SK-N-MC (cell line): ENCODE results near the gene PCDHB1.
"Not testable (repeated sequence)": the region's sequence is repeated elsewhere in the genome, so short reads cannot be mapped to it uniquely, and the experiment has no call there.

Experiments used
- DNase-seq: peaks from one replicate; pipeline ENCODE4 v3.0.0-alpha.2; 2011; ENCODE audit warnings: low read depth, low spot score
- H3K27ac ChIP-seq: fragments of 200-600 bp; sonication (generic); 2 replicates; pipeline ENCODE4 v1.5.1; 2016; ENCODE audit warnings: mixed run types
- H3K36me3 ChIP-seq: fragments of 200-600 bp; sonication (generic); 2 replicates; pipeline ENCODE4 v1.6.1; 2017; ENCODE audit warnings: antibody characterized with exemption, low read length, mixed read lengths; ENCODE audit not compliant: insufficient read depth
- H3K4me3 ChIP-seq: fragments of 200-600 bp; sonication (generic); 2 replicates; pipeline ENCODE4 v1.5.1; 2016
- H3K9ac ChIP-seq: fragments of 200-600 bp; sonication (generic); 2 replicates; pipeline ENCODE4 v1.8.0; 2017; ENCODE audit warnings: mixed run types, mixed read lengths; ENCODE audit not compliant: insufficient read length
- H3K9me3 ChIP-seq: fragments of 200-600 bp; sonication (generic); 2 replicates; pipeline ENCODE4 v1.6.1; 2017; ENCODE audit warnings: low read depth, mild to moderate bottlenecking, antibody characterized with exemption, low read length, moderate library complexity, mixed read lengths
- EZH2 ChIP-seq: fragments of 200-600 bp; sonication (generic); IDR thresholded peaks from one replicate; pipeline ENCODE4 v1.6.1; 2017; ENCODE audit warnings: antibody characterized with exemption
- FOXP2 ChIP-seq: optimal IDR thresholded peaks from 2 replicates; pipeline ENCODE3; 2011; ENCODE audit warnings: mild to moderate bottlenecking, moderate library complexity; ENCODE audit not compliant: insufficient read depth; ENCODE audit errors: extremely low read length, control extremely low read depth
- POLR2AphosphoS5 ChIP-seq: IDR thresholded peaks from 2 replicates; pipeline ENCODE4 v1.6.1; 2012; ENCODE audit warnings: mild to moderate bottlenecking, low read depth, low read length, borderline replicate concordance

The PCDHB1 gene

DNA sequence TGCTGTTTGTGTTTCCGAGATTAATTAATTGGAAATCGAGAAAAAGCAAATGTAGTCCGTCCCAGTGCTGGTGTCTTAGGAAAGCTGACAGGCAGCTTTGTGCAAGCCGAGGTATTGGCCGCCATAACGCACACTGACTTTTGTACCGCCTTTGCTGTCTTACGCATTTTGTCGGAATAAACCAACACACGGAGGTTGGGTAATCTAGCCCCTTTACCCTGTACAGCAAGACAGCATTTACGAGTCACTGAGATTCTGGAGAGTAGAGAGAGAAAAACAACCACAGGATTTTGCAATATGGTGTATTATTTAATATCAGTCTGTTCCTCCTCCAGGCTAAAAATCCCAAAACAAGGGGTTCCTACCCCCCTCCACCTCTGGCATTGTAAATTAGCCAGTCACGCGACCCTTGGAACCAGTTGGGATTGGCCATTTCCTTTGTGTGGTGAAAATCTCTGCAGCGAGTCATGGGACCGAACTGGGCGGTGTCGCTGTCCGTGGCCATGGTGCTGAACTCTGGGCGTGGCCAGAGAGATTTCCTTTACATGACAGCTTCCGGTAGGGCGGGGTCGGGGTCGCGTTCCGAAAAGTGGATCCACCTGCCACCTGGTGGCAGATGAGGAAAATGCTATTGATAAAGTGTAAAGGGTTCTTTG lies 10.3 kb upstream of the PCDHB1 start:
- no peaks in the 10 kb centered on the region for H3K36me3 ChIP-seq
- peak; percentile 96 for DNase-seq
- H3K9ac ChIP-seq: peak overlapping the region; percentile 86
- no peaks in the 10 kb centered on the region for H3K9me3 ChIP-seq
- TF ChIP-seq POLR2AphosphoS5: peak; percentile 74
- TF ChIP-seq FOXP2: no peak
- no peak for TF ChIP-seq EZH2
- peak overlapping the region; percentile 90 for H3K27ac ChIP-seq
- peak overlapping the region; percentile 87 for H3K4me3 ChIP-seq

DNA sequence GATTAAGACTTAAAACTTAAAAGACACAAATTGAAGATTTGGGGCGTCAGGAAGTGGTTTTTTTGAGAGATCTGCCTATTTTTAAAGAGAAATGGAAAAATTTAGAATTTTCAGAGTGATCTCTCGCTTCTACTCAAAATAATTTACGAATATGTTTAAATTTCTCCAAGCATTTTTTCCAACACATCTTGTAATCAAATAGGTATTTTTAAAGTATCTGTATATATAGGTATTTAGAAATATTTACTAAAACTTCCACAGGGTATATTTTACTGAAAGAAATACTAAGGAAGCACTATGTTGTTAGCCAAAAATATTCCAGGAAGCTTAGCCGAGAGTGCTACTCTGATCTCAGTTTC lies 9.8 kb upstream of the PCDHB1 start:
- no peak for DNase-seq
- H3K27ac ChIP-seq: no peak overlapping the region
- no peaks in the 10 kb centered on the region for H3K9me3 ChIP-seq
- no peaks in the 10 kb centered on the region for H3K36me3 ChIP-seq
- H3K9ac ChIP-seq: peak overlapping the region; percentile 5
- TF ChIP-seq EZH2: no peak
- TF ChIP-seq FOXP2: no peak
- TF ChIP-seq POLR2AphosphoS5: no peak
- H3K4me3 ChIP-seq: no peak overlapping the region

DNA sequence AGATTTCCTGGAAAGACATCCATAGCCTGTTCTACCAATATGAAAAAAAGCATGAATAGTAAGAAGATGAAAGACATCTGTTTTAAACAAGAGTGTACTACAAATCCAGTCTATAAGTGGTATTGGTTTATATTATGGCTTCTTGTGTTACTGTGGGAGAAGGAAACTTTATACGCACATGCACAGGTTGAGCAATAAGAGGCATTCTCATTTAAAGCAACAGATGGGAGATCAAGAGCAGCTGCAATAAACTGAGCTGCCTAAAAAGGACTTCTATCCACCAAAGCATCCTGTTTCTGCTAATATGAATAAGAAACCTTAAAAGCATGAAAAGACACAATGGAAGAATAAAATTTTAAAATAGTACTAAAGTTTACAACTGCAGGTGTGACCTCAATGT lies 8.6 kb upstream of the PCDHB1 start:
- Histone ChIP-seq H3K4me3 (no peak overlapping the region), H3K36me3 (no peaks in the 10 kb centered on the region), H3K27ac (no peak overlapping the region), H3K9ac (no peak overlapping the region), H3K9me3 (no peaks in the 10 kb centered on the region)
- TF ChIP-seq EZH2 (no peak), POLR2AphosphoS5 (no peak), FOXP2 (no peak)
- DNase-seq: no peak

DNA sequence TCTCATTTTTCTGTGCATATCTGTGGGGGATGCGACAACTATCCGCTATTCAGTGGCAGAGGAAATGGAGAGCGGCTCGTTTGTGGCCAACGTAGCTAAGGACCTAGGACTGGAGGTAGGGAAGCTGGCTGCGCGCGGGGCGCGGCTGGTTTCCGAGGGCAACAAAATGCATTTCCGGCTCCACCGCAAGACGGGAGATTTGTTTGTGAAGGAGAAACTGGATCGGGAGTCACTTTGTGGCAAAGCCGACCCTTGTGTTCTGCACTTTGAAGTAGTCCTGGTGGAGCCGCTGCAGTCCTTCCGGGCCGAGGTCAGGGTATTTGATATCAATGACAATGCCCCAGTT lies 320 bp downstream of the PCDHB1 start:
- H3K9me3 ChIP-seq: no peaks in the 10 kb centered on the region
- no peak for TF ChIP-seq FOXP2
- no peak for TF ChIP-seq EZH2
- TF ChIP-seq POLR2AphosphoS5: no peak
- peak overlapping the region; percentile 79 for H3K4me3 ChIP-seq
- H3K36me3 ChIP-seq: no peaks in the 10 kb centered on the region
- no peak overlapping the region for H3K9ac ChIP-seq
- DNase-seq: no peak
- no peak overlapping the region for H3K27ac ChIP-seq

DNA sequence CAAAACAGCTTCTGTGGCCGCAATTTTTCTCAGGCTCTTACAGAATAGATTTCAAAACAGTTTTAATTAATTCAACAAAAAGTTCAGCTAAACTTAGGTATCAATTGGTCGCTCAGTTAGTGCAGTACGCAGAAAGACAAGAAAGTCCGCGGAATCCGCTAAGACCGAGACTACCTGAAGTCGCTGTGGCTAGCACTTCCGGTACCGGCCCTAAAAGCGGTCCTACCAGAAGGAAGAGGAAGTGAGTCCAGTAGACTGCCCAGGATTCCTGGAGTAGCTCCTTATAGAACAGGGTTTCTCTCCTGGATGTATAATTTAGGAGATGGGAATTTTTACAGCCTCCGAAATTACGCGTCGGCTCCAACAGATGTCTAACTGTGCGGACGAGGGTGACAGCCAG lies 26.7 kb downstream of the PCDHB1 start:
- no peak overlapping the region for H3K9ac ChIP-seq
- DNase-seq: no peak
- H3K9me3 ChIP-seq: no peaks in the 10 kb centered on the region
- no peaks in the 10 kb centered on the region for H3K36me3 ChIP-seq
- H3K4me3 ChIP-seq: no peak overlapping the region
- TF ChIP-seq POLR2AphosphoS5: no peak
- no peak overlapping the region for H3K27ac ChIP-seq

DNA sequence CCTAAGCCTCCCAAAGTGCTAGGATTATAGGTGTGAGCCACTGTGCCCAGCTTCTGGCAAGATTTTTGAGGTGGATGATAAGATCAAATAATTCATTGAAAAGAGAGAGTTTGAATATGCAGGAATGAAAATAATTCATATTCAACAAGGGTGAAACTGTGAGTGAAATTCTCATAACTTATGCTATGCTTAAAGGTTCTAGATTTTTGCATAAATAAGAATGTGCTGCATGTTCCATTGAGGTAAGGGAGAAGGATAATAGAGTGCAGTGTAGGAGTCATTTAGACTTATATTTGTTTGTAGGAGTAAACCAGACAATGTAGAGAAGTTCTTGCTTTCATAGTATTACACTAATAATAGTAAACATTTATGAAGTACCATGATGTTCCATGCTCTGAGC lies 31.1 kb downstream of the PCDHB1 start:
- no peak overlapping the region for H3K9ac ChIP-seq
- H3K4me3 ChIP-seq: no peak overlapping the region
- TF ChIP-seq EZH2 (no peak), FOXP2 (no peak), POLR2AphosphoS5 (no peak)
- H3K36me3 ChIP-seq: no peaks in the 10 kb centered on the region
- H3K27ac ChIP-seq: no peak overlapping the region
- no peak for DNase-seq
- H3K9me3 ChIP-seq: no peaks in the 10 kb centered on the region

DNA sequence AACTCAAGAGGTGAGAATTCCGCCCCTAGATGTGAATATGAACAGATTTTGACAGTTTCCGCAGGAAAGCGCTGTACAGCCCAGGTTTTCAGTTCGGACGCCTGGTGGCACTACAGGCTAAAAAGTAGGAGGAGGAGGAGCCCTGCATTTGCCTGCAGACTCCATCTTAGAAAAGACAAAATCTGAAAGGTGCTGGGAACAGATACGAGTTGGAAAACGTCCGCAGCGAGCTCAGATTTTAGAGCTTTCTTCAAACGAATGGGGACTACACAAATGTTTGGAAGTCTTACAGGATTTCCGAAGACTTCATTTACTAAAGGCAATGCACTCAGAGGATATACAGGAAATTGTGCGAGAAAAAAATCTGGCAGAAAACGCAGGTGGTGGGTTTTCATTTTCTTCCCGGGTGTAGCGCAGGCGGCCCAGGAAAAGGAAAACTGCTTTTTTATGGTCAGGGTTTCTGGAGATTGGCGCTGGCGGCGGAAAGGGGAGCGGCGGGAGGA lies 33.4 kb downstream of the PCDHB1 start:
- TF ChIP-seq POLR2AphosphoS5 (peak; percentile 65), EZH2 (no peak)
- Histone ChIP-seq H3K9ac (peak overlapping the region; percentile 75), H3K9me3 (no peaks in the 10 kb centered on the region), H3K27ac (peak overlapping the region; percentile 10; the same call in 1 of the 2 replicates), H3K4me3 (peak overlapping the region; percentile 73), H3K36me3 (no peaks in the 10 kb centered on the region)
- DNase-seq: peak; percentile 52

DNA sequence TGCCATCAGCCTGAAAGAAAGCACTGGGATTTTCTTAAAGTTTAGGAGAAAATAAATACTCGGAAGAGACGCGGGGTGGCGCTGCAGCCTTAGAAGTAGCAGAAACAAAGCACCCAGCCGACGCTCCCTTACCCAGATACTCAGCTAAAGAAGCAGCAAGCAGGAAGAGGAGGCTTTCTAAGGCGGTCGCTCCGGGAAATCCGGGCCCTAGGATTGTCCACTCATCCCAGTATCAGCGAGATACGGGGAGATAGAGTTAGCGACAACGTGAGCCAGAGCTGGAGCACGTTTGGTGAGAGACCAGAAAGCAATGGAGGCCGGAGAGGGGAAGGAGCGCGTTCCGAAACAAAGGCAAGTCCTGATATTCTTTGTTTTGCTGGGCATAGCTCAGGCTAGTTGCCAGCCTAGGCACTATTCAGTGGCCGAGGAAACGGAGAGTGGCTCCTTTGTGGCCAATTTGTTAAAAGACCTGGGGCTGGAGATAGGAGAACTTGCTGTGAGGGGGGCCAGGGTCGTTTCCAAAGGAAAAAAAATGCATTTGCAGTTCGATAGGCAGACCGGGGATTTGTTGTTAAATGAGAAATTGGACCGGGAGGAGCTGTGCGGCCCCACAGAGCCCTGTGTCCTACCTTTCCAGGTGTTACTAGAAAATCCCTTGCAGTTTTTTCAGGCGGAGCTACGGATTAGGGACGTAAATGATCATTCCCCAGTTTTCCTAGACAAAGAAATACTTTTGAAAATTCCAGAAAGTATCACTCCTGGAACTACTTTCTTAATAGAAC lies 43.5 kb downstream of the PCDHB1 start, which contains the start of gene PCDHB2:
Gene PCDHB2, plus strand, starts transcription at position 135 of the 782 bp plus-strand sequence. Its CDS starts 176 bp downstream, at position 311.
- peak within 1 kb of the TSS; percentile 59; the same call in 1 of the 2 replicates for H3K27ac ChIP-seq
- DNase-seq: peak; percentile 81

DNA sequence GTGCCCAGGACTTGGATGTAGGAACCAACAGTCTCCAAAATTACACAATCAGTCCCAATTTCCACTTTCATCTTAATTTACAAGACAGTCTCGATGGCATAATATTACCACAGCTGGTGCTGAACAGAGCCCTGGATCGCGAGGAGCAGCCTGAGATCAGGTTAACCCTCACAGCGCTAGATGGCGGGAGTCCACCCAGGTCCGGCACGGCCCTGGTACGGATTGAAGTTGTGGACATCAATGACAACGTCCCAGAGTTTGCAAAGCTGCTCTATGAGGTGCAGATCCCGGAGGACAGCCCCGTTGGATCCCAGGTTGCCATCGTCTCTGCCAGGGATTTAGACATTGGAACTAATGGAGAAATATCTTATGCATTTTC lies 44.1 kb downstream of the PCDHB1 start:
- H3K4me3 ChIP-seq: peak overlapping the region; percentile 95
- TF ChIP-seq POLR2AphosphoS5 (no peak), EZH2 (no peak), FOXP2 (no peak)
- peaks cover 19% of the 10 kb centered on the region for H3K36me3 ChIP-seq
- peaks cover 4% of the 10 kb centered on the region; the same call in 1 of the 2 replicates for H3K9me3 ChIP-seq
- no peak for DNase-seq
- no peak overlapping the region for H3K27ac ChIP-seq
- peak overlapping the region; percentile 94 for H3K9ac ChIP-seq

More for the DNA sequence above, 43.5 kb downstream of the PCDHB1 start, which contains the start of gene PCDHB2:
- H3K4me3 ChIP-seq: peak within 1 kb of the TSS; percentile 95
- H3K36me3 ChIP-seq: peaks cover 13% of the 10 kb centered on the region
- peak; percentile 53; the same call in 1 of the 2 replicates for TF ChIP-seq POLR2AphosphoS5
- no peak for TF ChIP-seq EZH2
- H3K9ac ChIP-seq: peak within 1 kb of the TSS; percentile 94
- peaks cover 4% of the 10 kb centered on the region; the same call in 1 of the 2 replicates for H3K9me3 ChIP-seq

DNA sequence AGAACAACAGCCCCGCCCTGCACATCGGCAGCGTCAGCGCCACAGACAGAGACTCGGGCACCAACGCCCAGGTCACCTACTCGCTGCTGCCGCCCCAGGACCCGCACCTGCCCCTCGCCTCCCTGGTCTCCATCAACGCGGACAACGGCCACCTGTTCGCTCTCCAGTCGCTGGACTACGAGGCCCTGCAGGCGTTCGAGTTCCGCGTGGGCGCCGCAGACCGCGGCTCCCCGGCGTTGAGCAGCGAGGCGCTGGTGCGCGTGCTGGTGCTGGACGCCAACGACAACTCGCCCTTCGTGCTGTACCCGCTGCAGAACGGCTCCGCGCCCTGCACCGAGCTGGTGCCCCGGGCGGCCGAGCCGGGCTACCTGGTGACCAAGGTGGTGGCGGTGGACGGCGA lies 45.0 kb downstream of the PCDHB1 start:
- not testable (repeated sequence) for DNase-seq, H3K9me3 ChIP-seq, H3K4me3 ChIP-seq, H3K27ac ChIP-seq, H3K9ac ChIP-seq
- peaks cover 27% of the 10 kb centered on the region for H3K36me3 ChIP-seq

DNA sequence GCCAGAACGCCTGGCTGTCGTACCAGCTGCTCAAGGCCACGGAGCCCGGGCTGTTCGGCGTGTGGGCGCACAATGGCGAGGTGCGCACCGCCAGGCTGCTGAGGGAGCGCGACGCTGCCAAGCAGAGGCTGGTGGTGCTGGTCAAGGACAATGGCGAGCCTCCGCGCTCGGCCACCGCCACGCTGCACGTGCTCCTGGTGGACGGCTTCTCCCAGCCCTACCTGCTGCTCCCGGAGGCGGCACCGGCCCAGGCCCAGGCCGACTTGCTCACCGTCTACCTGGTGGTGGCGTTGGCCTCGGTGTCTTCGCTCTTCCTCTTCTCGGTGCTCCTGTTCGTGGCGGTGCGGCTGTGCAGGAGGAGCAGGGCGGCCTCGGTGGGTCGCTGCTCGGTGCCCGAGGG lies 45.4 kb downstream of the PCDHB1 start:
- H3K9ac ChIP-seq, H3K4me3 ChIP-seq, H3K27ac ChIP-seq, DNase-seq, H3K9me3 ChIP-seq: not testable (repeated sequence)
- H3K36me3 ChIP-seq: peaks cover 32% of the 10 kb centered on the region
